Activated T-cell treated with anti-CD3 and anti-CD28 coated beads for 1 hour (primary cell): Measurements from ENCODE around the gene RAB39B.

Source experiments
- DNase-seq: peaks from one replicate; pipeline ENCODE4 v3.0.0-alpha.2; 2020; ENCODE audit warnings: low read depth

The RAB39B gene

DNA sequence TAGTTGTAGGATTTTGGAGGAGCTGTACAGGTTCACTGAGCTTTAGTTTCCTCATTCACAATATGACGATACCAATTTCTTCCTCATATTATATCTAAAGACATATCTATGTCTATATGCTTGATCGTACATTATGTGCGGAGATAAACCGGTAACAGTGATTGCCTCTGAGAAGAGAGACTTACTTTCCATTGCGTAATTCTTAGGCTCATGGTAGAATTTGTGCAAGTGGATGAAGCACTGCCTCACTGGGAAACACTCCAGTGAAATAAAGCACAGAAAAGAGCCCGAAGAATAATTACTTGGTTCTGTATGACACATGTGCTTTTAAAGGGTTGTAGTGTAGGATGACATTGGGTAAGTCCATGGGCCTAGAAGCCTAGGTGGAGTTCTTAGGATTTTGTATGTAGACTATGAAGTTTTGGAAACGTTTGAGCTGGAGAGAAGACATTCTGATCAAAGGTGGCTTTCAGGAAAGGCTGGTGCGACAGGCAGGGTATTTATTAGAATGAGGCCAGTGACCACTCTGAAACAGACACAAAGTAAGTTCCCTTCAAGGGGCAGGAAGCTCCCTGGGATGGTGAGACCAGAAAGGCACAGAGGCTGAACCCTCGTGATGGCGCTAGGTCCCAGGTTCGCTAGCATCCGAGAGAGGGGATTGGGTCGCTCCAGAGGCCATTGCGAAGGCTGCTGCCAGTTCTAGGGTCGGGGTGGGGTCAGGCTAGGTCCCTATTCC lies 48.7 kb downstream of the RAB39B start:
- no peak for DNase-seq

- DNase-seq = no peak
Measured at GRCh38 chrX:155213731-155214130, 50.6 kb downstream of the RAB39B start.

DNA sequence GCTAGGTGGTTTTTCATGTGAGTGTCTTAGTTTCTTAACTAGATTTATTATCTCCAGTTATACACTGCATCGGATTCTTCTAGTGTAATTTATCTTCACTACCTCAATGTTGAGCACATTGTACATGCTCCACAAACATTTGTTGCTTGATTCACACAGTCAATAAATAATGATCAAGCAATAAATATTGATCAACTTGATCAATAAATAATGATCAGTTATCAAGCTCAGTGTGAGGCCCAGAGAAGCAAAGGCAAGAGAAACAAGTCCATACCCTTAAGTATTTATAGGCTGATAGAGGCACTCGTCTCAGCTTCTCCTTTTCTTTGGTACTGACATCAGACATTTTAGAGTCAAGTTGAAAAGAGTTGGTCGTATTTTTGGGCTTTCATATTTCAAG lies 53.1 kb downstream of the RAB39B start:
- DNase-seq = no peak
